DOHH2 (cell line): ENCODE data around the gene AKR1C4.
"Not testable (repeated sequence)": the region's sequence is repeated elsewhere in the genome, so short reads cannot be mapped to it uniquely, and the experiment has no call there.

Experiments
- H3F3A ChIP-seq: fragments of 200-600 bp; sonication (generic), shearing (Covaris generic); 2 replicates; pipeline ENCODE4 v1.6.0; 2016; ENCODE audit warnings: antibody characterized with exemption, mild to moderate bottlenecking; ENCODE audit not compliant: control insufficient read depth, insufficient read depth
- H3K27ac ChIP-seq: fragments of 200-600 bp; sonication (generic); 2 replicates; pipeline ENCODE4 v1.5.1; 2014; ENCODE audit warnings: low read depth, mild to moderate bottlenecking, low read length, moderate library complexity
- H3K27me3 ChIP-seq: fragments of 200-600 bp; sonication (generic); 2 replicates; pipeline ENCODE4 v1.6.1; 2014; ENCODE audit warnings: mild to moderate bottlenecking, low read length, mixed read lengths; ENCODE audit not compliant: control insufficient read depth
- H3K36me3 ChIP-seq: fragments of 200-600 bp; sonication (generic); 2 replicates; pipeline ENCODE4 v1.6.1; 2014; ENCODE audit warnings: mild to moderate bottlenecking, low read length, moderate library complexity, mixed read lengths; ENCODE audit not compliant: control insufficient read depth
- H3K4me1 ChIP-seq: fragments of 200-600 bp; sonication (generic); 2 replicates; pipeline ENCODE4 v1.6.1; 2014; ENCODE audit warnings: mild to moderate bottlenecking, low read length, mixed read lengths; ENCODE audit not compliant: control insufficient read depth
- H3K4me2 ChIP-seq: fragments of 200-600 bp; sonication (generic); 2 replicates; pipeline ENCODE4 v1.6.0; 2014; ENCODE audit warnings: mild to moderate bottlenecking, low read length, moderate library complexity
- H3K4me3 ChIP-seq: fragments of 200-600 bp; sonication (generic); 2 replicates; pipeline ENCODE4 v1.5.1; 2014; ENCODE audit warnings: mild to moderate bottlenecking, low read length, mixed read lengths
- H3K79me2 ChIP-seq: fragments of 200-600 bp; sonication (generic); 2 replicates; pipeline ENCODE4 v1.6.1; 2014; ENCODE audit warnings: mild to moderate bottlenecking, low read length, mixed read lengths; ENCODE audit not compliant: control insufficient read depth
- H3K9me2 ChIP-seq: fragments of 200-600 bp; sonication (generic); replicated peaks from 2 replicates; pipeline ENCODE4 v1.6.1; 2014; ENCODE audit warnings: mild to moderate bottlenecking, low read length, mixed read lengths; ENCODE audit not compliant: control insufficient read depth
- H3K9me3 ChIP-seq: fragments of 200-600 bp; sonication (generic); 2 replicates; pipeline ENCODE4 v1.6.1; 2014; ENCODE audit warnings: antibody characterized with exemption, low read length, mixed read lengths; ENCODE audit not compliant: control insufficient read depth, insufficient read depth
- H4K20me1 ChIP-seq: fragments of 200-600 bp; sonication (generic); 2 replicates; pipeline ENCODE4 v1.6.0; 2014; ENCODE audit warnings: low read depth, mild to moderate bottlenecking, antibody characterized with exemption, low read length, moderate library complexity; ENCODE audit not compliant: control insufficient read depth, insufficient read depth
- EZH2phosphoT487 ChIP-seq: fragments of 200-600 bp; sonication (generic); IDR thresholded peaks from 2 replicates; pipeline ENCODE4 v1.6.1; 2017; ENCODE audit warnings: borderline replicate concordance, mild to moderate bottlenecking, antibody characterized with exemption, low read length, moderate library complexity, mixed read lengths
- TF ChIP-seq, protein P1 (sequence below): fragments of 200-600 bp; sonication (generic); IDR thresholded peaks from one replicate; pipeline ENCODE4 v1.5.1; 2014; ENCODE audit warnings: antibody characterized with exemption, mild to moderate bottlenecking, low read depth, low read length; ENCODE audit not compliant: poor library complexity, severe bottlenecking

Gene AKR1C4

DNA sequence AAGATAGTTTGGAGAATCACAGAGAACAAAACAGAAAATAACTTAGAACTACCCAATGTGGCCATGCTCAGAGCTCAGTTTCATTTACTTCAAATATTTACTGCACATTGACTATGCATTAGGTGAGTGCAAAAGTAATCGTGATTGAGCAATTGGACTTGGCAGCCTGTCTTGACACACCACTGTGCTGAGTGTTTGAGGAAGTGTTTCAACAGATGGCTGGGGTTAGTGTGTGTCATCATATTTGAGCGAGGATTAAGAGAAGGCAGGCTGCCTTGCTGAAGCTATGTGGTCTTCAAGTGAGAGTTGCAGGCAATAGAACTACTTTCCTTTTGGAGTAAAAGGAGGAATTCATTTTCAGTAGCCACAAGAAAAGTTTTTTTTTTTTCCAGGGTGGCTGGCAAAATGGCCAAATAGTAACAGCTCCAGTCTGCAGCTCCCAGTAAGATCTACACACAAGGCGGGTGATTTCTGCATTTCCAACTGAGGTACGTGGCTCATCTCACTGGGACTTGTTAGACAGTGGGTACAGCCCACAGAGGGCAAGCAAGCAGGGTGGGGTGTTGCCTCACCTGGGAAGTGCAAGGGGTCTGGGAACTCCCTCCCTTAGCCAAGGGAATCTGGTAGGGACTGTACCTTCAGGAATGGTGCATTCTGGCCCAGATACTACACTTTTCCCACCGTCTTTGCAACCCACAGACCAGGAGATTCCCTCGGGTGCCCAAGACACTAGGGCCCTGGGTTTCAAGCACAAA is 37.6 kb downstream of the AKR1C4 start:
- Histone ChIP-seq H3K9me2 (no peaks in the 10 kb centered on the region), H3K4me1 (no peaks in the 10 kb centered on the region), H3K4me2 (no peak overlapping the region), H3K9me3 (no peaks in the 10 kb centered on the region), H3K27ac (no peak overlapping the region), H3F3A (no peaks in the 10 kb centered on the region), H3K27me3 (no peaks in the 10 kb centered on the region), H3K36me3 (no peaks in the 10 kb centered on the region), H4K20me1 (no peaks in the 10 kb centered on the region), H3K79me2 (no peaks in the 10 kb centered on the region), H3K4me3 (no peak overlapping the region)
- TF ChIP-seq EZH2phosphoT487, result no peak
- TF ChIP-seq, protein P1, sequence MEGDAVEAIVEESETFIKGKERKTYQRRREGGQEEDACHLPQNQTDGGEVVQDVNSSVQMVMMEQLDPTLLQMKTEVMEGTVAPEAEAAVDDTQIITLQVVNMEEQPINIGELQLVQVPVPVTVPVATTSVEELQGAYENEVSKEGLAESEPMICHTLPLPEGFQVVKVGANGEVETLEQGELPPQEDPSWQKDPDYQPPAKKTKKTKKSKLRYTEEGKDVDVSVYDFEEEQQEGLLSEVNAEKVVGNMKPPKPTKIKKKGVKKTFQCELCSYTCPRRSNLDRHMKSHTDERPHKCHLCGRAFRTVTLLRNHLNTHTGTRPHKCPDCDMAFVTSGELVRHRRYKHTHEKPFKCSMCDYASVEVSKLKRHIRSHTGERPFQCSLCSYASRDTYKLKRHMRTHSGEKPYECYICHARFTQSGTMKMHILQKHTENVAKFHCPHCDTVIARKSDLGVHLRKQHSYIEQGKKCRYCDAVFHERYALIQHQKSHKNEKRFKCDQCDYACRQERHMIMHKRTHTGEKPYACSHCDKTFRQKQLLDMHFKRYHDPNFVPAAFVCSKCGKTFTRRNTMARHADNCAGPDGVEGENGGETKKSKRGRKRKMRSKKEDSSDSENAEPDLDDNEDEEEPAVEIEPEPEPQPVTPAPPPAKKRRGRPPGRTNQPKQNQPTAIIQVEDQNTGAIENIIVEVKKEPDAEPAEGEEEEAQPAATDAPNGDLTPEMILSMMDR, result no peak

DNA sequence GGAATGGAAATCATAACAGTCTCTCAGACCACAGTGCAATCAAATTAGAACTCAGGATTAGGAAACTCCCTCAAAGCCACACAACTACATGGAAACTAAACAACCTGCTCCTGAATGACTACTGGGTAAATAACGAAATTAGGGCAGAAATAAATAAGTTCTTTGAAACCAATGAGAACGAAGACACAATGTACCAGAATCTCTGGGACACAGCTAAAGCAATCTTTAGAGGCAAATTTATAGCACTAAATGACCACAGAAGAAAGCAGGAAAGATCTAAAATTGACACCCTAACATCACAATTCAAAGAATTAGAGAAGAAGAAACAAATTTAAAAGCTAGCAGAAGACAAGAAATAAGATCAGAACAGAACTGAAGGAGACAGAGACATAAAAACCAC is 40.9 kb downstream of the AKR1C4 start:
- not testable (repeated sequence) for H3K4me1 ChIP-seq, H3K79me2 ChIP-seq, H3K9me3 ChIP-seq, H3K4me3 ChIP-seq, H3K27ac ChIP-seq, H4K20me1 ChIP-seq, H3F3A ChIP-seq, H3K4me2 ChIP-seq, H3K9me2 ChIP-seq, H3K27me3 ChIP-seq, H3K36me3 ChIP-seq

DNA sequence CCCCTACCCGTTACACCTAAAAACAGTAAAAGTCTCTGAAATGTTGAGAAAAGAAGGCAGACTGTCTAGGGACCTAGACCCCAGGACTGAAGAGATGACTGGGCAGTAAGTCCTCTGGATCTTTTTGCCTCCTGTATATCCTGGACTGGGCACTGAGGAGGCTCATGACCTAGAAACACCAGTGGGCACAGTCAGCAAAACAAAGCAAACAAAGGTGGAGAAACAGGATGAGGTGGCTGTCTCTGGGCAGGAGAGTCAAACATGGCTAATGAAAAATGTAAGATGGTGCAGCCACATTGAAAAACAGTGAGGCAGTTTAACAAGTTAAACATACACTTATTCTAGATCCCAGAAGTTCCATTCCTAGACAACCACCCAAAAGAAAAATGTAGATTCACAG is 45.9 kb downstream of the AKR1C4 start:
- TF ChIP-seq, protein P1, result no peak
- no peak for TF ChIP-seq EZH2phosphoT487
- Histone ChIP-seq H3K79me2 (no peaks in the 10 kb centered on the region), H3K9me2 (no peaks in the 10 kb centered on the region), H4K20me1 (no peaks in the 10 kb centered on the region), H3K27me3 (no peaks in the 10 kb centered on the region), H3K4me1 (no peaks in the 10 kb centered on the region), H3K27ac (no peak overlapping the region), H3K36me3 (no peaks in the 10 kb centered on the region), H3K9me3 (no peaks in the 10 kb centered on the region), H3K4me3 (no peak overlapping the region), H3K4me2 (no peak overlapping the region), H3F3A (no peaks in the 10 kb centered on the region)

DNA sequence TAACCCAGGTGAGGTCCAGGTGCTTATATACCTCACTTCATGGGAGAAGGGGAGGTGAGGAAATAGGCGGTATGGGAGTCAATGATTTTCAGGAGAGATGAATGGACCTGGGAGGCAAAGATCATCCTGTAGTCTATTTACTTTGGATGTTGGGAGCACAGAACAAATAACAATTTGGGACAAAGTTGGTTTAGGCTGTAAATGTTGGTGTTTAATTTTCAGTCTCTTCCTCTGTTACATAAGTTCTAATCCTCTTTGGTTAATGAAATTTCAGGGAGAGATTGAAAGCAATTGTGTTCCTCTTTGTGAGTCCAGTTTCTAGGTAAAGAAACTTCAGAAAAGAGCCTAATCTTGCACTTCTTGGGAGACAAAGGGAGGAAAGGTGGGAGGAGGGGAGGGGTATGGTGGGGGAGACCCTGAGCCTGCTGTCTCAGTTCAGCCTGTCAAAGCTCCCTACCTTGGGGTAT is 46.9 kb downstream of the AKR1C4 start:
- no peaks in the 10 kb centered on the region for H3K36me3 ChIP-seq
- no peak overlapping the region for H3K4me2 ChIP-seq
- H4K20me1 ChIP-seq, result no peaks in the 10 kb centered on the region
- TF ChIP-seq, protein P1, result no peak
- TF ChIP-seq EZH2phosphoT487, result no peak
- no peaks in the 10 kb centered on the region for H3K4me1 ChIP-seq
- no peaks in the 10 kb centered on the region for H3K79me2 ChIP-seq
- H3F3A ChIP-seq, result no peaks in the 10 kb centered on the region
- H3K27me3 ChIP-seq, result no peaks in the 10 kb centered on the region
- H3K9me2 ChIP-seq, result no peaks in the 10 kb centered on the region
- H3K9me3 ChIP-seq, result no peaks in the 10 kb centered on the region
- H3K4me3 ChIP-seq, result no peak overlapping the region
- H3K27ac ChIP-seq, result no peak overlapping the region
